Mucosa of descending colon (tissue), 3 donors: Measurements from ENCODE around the gene PRMT5. TPM values are rescaled to one million over a fixed set of nuclear protein-coding genes. Genes with fewer than 3 reads are reported as not detected.

Experiments
- ATAC-seq: fragments of 200-7000 bp; cut with Tn5 transposase; one replicate; pipeline ENCODE4 v1.9.1; 2020; ENCODE audit warnings: mild to moderate bottlenecking, moderate library complexity
- DNase-seq, 3 donors: peaks; one replicate each; pipeline ENCODE4 v3.0.0-alpha.2; 2020
- H3K36me3 ChIP-seq: fragments of 200-600 bp; one replicate; pipeline ENCODE4 v1.8.0; 2021; ENCODE audit warnings: low read depth, mild to moderate bottlenecking
- H3K4me1 ChIP-seq: fragments of 200-600 bp; one replicate; pipeline ENCODE4 v1.8.0; 2021; ENCODE audit warnings: low read depth, mild to moderate bottlenecking
- H3K4me3 ChIP-seq: fragments of 200-600 bp; one replicate; pipeline ENCODE4 v1.8.0; 2021; ENCODE audit warnings: mild to moderate bottlenecking
- H3K9me3 ChIP-seq: fragments of 200-600 bp; one replicate; pipeline ENCODE4 v1.8.0; 2021; ENCODE audit warnings: mild to moderate bottlenecking
- intact Hi-C, 2 donors: fragments of 100-400 bp; cut with DNase I in 1 of 2; cut with micrococcal nuclease in 1 of 2; formaldehyde crosslinking; loops; one replicate each; pipeline versions ENCODE4 v1.11.0 to v1.11.1; 2022; cut with DNase I, micrococcal nuclease
- total RNA-seq, 3 donors: library from RNA; stranded (reverse); fragmentation: NEBNext Ultra II Directional in 2 of 3; extraction: Animal tissue kit (Norgen Biotek cat#: 25700) in 2 of 3; gene quantifications; one replicate each; pipeline versions ENCODE4 v1.2.1 to v1.2.4, GENCODE V29; 2021 to 2023
- TF ChIP-seq, protein P1 (sequence below): fragments of 200-600 bp; IDR thresholded peaks from one replicate; pipeline ENCODE4 v1.8.0; 2022; ENCODE audit warnings: antibody characterized with exemption, mild to moderate bottlenecking
- donor health status: DM: no; HTN: no; CAD: no; lungs with moderate emphysema.
- donor health status: DM: no; HTN: no; CAD: no.
- donor health status: DM: no; HTN: yes; CAD: no.

Gene PRMT5
- total RNA-seq, 3 donors from 2014 or later, result 47.7 to 55.1 (median 50.2) TPM

- intact Hi-C loops, result no loop called here
- H3K36me3 ChIP-seq, result peaks cover 12% of the 10 kb centered on the region
- H3K4me3 ChIP-seq, result no peak overlapping the region
- H3K9me3 ChIP-seq, result no peaks in the 10 kb centered on the region
- TF ChIP-seq, protein P1, sequence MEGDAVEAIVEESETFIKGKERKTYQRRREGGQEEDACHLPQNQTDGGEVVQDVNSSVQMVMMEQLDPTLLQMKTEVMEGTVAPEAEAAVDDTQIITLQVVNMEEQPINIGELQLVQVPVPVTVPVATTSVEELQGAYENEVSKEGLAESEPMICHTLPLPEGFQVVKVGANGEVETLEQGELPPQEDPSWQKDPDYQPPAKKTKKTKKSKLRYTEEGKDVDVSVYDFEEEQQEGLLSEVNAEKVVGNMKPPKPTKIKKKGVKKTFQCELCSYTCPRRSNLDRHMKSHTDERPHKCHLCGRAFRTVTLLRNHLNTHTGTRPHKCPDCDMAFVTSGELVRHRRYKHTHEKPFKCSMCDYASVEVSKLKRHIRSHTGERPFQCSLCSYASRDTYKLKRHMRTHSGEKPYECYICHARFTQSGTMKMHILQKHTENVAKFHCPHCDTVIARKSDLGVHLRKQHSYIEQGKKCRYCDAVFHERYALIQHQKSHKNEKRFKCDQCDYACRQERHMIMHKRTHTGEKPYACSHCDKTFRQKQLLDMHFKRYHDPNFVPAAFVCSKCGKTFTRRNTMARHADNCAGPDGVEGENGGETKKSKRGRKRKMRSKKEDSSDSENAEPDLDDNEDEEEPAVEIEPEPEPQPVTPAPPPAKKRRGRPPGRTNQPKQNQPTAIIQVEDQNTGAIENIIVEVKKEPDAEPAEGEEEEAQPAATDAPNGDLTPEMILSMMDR, result no peak
- DNase-seq (no peak), ATAC-seq (peak; percentile 44)
- H3K4me1 ChIP-seq, result no peaks in the 10 kb centered on the region
Measured at GRCh38 chr14:22898302-22899090, 30.7 kb downstream of the PRMT5 start.

DNA sequence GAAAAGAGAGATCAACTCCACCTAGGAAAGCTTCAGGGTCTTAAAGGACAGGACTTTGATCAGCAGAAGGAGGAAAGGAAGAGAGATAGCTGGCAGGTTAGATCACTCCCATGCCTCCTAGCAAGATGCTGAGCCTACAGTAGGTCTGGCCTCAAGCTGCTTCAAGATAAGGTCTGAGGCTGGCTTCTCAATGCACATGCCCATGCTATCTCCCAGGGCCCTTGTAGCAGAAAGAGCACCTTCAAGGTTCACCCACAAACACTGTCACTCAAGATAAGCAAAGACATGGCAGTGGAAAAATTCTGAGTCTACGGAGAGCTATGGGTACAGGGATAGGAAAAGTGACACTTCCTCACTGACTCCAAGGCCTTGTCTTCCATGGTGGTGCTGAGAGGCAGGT, 31.8 kb downstream of the PRMT5 start:
- no peaks in the 10 kb centered on the region for H3K4me1 ChIP-seq
- ATAC-seq, result no peak
- no peaks in the 10 kb centered on the region for H3K9me3 ChIP-seq
- H3K36me3 ChIP-seq, result peaks cover 4% of the 10 kb centered on the region
- intact Hi-C loops, result no loop called here
- no peak overlapping the region for H3K4me3 ChIP-seq
- TF ChIP-seq, protein P1, result no peak
- DNase-seq, result no peak

- H3K4me1 ChIP-seq, result no peaks in the 10 kb centered on the region
- H3K9me3 ChIP-seq, result no peaks in the 10 kb centered on the region
- no peak for ATAC-seq
- H3K4me3 ChIP-seq, result no peak overlapping the region
- intact Hi-C loops, result no loop called here
- DNase-seq, result no peak
- H3K36me3 ChIP-seq, result peaks cover 4% of the 10 kb centered on the region
- TF ChIP-seq, protein P1, result no peak
Measured at GRCh38 chr14:22896760-22897159, 32.4 kb downstream of the PRMT5 start.

DNA sequence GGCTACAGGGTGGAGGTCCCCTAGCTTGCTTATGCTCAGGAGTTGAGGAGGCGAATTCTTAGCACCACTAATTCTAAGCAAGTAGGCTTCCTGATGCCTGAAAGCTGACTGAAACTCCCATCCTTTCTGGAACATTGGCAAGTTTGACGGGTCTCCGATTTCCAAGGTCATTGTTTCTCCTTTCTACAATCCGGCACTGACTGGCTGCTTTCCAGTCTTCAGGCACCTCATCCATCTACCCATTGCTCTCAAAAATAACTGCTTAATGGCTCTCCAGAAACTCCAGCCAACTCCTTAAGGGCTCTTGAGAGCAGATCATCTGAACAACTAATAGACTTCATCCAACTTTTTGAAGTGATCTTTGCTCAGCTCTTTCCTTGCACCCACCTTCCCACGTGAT, 32.8 kb downstream of the PRMT5 start:
- intact Hi-C loops, result no loop called here
- Histone ChIP-seq H3K9me3 (no peaks in the 10 kb centered on the region), H3K36me3 (peaks cover 4% of the 10 kb centered on the region), H3K4me1 (no peaks in the 10 kb centered on the region), H3K4me3 (no peak overlapping the region)
- TF ChIP-seq, protein P1, result no peak
- DNase-seq (no peak), ATAC-seq (no peak)

DNA sequence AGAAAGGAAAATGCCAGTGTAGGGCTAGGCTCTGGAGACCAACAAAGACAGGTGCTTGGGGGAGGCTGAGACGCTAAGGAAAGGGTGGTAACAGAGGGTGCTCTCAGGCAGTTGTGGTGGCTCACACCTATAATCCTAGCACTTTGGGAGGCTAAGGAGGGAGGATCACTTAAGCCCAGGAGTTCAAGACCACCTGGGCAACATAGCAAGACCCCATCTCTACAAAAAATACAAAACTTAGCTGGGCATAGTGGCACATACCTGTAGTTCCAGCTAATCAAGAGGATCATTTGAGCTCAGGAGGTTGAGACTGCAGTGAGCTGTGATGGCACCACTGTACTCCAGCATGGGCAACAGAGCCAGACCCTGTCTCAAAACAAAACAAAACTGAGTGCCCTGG, 33.8 kb downstream of the PRMT5 start:
- TF ChIP-seq, protein P1, result no peak
- intact Hi-C loops, result no loop called here
- H3K4me1 ChIP-seq, result no peaks in the 10 kb centered on the region
- no peaks in the 10 kb centered on the region for H3K36me3 ChIP-seq
- no peaks in the 10 kb centered on the region for H3K9me3 ChIP-seq
- ATAC-seq (no peak), DNase-seq (no peak)
- H3K4me3 ChIP-seq, result no peak overlapping the region
